ENCODE data around the gene ONECUT2.

ONECUT2 gene

DNA sequence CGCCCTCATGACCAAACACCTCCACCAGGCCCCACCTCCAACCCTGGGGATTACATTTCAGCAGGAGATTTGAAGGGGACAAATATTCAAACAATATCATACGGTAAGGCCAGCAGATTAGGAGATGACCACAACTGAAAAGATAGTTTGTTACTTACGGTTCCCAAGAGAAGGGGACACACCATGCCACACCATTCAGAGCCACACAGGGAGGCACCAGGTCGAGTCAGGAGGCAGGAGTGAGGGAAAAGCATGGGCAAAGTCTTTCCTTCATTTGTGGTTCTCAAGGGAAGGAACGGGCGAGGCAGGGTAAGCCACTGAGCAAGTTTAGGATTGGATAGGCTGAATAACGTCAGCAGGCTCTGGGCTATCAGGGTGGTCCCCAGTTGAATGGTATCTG, 94.0 kb downstream of the ONECUT2 start:
- DNase-seq (ENCODE audit: low spot score), result no peak

DNA sequence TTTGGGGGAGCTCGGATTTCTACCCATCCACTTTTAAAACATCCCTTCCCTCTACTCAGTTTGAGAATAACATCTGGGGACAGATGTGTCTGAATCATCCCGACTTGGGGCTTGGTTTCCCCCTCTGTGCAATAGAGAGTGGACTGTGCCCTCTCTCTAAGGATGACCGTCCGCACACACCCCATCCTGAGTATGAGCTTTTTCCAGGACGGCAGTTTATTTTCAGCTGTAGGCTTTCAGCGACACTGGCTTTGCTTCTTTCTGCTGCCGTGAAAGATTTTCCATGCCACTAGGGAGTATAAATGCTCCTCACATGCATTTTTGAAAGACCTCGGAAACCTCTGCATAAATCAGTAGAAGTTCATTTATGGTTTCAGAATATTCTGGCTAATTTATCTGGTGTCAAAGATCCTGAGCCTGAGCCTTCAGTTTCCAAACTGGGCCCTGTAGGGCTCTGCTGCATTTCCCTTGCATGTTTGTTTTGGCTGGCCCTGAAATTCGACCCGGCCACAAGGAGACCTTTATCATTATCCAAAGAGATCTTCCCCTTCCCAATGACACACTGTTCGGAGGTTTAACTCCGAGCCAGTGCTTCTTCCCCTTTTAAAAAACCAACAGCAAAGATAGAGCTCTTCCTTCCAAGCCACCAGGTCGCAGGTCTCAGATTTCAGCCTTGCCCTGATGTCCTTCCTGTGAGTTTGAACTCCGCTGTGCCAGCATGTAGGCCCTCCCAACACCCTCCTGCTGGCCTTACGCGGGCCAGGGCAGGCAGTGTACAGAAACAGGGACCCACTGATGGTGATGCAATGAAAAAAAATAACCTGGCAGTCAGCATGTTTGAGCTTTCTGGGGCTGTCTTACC, 98.1 kb downstream of the ONECUT2 start:
- no peak for DNase-seq (ENCODE audit: low spot score)

DNA sequence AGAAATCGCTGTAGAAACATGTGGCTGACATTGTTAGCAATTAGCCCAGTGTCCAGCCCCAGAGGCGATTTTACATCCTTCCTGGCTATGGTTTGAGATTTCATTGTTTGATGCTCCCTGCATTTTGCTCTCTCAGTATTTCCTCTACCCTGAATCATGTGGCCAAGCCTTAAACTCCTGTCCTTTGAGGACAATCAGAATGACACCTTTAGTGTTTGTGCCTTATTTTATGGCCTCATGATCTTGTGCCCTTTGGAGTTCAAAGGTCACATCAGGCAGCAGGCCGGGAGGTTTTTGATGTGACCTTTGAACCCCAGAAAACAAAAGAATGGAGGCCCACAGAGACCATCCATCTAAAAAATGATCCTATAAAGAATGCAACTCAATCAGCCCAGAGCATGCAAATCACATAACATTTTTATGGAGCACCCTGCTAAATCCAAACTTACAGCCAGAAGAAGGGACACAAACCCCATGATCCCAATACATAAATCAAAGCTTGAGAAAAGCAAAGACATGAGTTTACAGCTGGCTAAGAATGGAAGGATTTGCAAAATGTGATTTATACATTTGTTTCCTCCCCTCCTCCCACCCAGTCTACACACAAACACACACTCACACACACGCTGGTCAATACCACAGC, 98.8 kb downstream of the ONECUT2 start:
- no peak for DNase-seq (ENCODE audit: low spot score)

DNA sequence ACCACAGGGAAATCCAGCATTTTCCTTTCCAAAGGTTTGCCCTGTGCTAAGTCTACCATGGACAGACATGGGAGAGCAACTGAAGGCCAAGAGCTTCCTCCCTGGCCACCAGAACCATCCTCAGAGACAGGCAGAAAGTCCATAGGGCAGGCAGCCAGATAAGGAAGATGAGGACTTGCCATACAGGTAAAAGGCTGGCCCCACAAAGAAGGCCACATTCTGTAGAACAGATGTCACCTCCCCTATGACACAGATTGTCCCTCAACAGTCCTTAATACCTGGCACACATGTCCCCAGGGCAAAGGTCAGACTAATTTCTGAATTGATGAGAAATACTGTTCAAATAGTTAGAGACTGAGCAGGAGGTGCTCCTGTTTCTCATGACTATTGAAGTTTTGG, 99.3 kb downstream of the ONECUT2 start:
- DNase-seq (ENCODE audit: low spot score), result no peak

DNA sequence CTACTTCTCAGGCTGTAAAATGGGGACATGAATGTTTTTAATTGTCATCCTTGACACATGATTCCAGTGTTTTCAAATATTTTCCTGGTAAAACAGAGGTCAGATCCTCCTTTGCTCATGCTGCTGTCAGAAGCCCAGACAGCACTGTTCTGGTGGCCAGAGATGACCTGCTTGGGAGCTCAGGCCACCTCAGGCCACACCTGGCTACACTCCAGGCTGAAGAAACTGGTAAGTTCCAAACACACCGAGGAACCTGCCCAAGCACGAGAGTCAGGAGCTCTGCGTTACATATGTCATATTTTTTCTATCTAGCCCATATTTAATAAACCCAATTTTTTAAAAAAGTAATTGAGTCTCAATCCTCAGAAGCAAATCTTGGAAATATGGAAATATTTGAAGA, 103.4 kb downstream of the ONECUT2 start:
- DNase-seq (ENCODE audit: low spot score), result no peak

DNA sequence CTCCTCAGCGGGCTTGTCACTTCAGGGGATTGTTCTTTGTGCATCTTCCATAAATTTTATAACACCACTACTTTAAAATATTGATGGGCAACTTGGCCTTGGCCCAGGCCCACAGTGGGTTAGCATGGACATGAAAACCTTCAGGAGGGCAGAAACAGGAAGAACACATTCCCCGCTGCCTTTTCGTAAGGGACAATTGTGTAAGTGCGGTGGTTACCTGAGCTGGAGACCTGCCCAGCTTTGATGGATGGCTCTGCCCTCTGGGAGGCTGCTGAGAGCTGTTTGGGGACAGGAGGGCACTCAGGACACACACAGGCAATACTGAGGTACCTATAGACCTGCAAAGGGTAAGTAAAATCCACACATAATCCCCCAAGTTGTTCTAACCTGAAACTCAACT, 104.5 kb downstream of the ONECUT2 start:
- no peak for DNase-seq (ENCODE audit: low spot score)

All from pons (tissue), 1 donor.